Central memory CD4-positive, alpha-beta T cell (primary cell): ENCODE data around the gene MYO1B.

Source experiments
- DNase-seq: peaks from one replicate; pipeline ENCODE4 v3.0.0; 2022
- total RNA-seq, 3 experiments: gene quantifications; one replicate each; lab custom pipeline; 2026; lab: John Stamatoyannopoulos, UW

Gene MYO1B
- total RNA-seq = 0.71 to 29.5 (median 0.77) reads per million in 3 experiments

DNA sequence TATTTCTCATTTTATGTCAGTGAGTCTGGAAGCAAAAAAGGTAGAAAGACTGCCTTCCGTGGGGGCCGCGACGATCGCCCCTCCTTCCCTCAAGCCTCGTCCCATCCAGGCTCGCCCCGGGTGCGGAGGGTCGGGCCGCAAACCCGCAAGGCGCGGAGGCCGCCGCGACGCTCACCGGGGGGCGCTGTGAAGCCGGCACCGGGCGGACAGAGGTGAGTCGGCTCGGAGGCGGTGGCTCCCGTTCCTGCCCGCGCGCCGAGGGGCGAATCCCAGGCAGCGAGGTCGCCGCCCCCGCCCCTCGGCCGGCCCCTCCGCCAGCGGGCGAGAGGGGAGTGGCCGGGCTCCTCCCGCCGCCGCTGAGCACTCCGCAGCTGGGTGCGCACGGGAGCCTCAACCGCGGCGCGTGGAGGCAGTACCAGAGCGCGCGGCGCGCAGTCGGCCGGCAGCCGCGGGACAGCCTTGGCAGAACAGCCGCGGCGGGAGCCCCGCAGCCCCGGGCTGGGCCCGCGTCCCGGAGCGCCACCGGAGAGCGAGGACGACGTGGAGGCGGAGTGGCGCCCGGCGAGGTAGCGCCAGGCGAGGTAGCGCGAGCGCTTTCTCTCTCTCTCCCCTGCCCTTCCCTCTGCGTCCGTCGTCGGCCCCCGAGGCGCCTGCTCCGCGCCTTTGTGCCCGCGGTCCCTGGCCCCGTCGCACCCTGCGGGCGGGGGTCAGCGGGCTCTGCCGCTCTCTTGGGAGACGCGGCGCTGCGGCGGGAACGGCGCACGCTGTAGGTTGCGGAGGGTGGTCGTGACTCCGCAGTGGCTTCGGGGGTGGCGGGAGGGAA, at the start of gene MYO1B:
TSS of gene MYO1B (plus strand) at position 359 of the 823 bp plus-strand sequence. CDS start 31,492 bp downstream, outside the sequence.
- peak; percentile 17 for DNase-seq

GRCh38 chr2:191197096-191197495, 48.1 kb upstream of the MYO1B start:
- DNase-seq = no peak

- DNase-seq = no peak
Measured at GRCh38 chr2:191198271-191198670, 46.9 kb upstream of the MYO1B start.

DNA sequence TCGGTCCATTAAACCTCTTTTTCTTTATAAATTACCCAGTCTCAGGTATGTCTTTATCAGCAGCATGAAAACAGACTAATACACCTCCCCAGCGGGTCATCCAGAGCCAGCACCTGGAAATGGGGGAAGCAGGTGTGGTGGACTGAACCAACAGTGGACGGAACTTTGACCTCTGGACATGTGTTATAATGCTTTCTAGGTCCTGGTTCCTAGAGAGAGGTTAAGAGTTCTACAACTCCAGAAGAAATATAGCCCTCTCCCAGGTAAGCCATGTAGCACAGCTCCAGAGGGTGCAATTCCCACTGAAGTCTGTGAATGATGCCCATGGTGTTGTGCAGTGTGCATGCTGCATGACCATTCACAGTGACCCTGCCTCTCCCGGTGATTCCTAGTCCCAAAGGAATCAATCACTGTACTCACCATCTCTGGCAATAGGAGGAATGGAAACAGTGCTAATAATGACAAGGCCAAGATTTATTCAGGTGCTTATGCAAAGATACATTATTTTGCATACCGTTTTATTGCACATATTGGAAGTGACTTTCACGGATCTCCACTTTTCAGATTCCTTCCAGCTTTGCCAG, 45.2 kb upstream of the MYO1B start:
- DNase-seq = no peak

- DNase-seq = no peak
Measured at GRCh38 chr2:191200910-191201309, 44.3 kb upstream of the MYO1B start.

- DNase-seq = no peak
Measured at GRCh38 chr2:191202209-191202721, 42.9 kb upstream of the MYO1B start.

DNA sequence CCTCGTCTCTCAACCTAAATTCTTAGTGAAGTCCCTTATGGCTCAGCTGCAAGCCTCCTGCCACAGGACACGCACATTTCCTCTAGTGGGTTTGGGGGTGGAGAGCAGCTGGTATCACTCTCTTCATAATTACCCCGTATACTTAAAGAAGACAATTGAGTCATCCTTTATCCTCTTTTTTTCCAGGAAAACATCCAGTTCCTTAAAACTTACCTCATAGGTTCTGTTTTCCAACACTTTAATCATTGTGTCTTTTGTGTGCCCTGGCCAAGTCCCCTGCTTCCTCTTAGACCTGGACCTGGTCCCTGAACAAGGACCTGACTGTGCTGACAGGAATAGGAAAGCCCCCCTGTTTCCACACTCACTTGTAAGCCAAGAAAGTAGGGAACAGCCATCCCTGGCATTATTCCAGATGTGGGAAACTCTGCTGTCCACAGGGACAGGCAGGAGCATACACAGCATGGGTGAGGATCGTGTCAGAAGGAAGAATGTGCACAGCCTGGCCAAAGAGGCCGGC, 42.3 kb upstream of the MYO1B start:
- no peak for DNase-seq

DNA sequence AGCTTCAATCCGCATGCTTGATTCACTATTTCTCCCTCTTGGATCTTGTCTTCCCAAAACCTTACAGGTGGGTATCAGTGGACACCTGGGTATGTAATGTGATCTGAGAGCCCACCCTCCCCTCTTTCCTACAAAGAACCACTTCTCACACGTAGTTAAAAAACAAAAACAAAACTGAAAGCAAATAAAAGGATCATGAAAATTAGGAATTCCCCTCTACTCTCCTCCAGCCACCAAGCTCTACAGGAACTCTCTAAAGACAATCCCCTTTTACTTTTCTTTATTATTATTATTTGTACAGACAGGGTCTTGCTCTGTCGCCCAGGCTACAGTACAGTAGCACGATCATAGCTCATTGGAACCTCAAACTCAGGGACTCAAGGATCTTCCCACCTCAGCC, 40.8 kb upstream of the MYO1B start:
- DNase-seq = peak; percentile 21

GRCh38 chr2:191206613-191207471, 38.4 kb upstream of the MYO1B start:
- DNase-seq = peak; percentile 38

GRCh38 chr2:191209340-191209739, 35.9 kb upstream of the MYO1B start:
- DNase-seq = no peak

- no peak for DNase-seq
Measured at GRCh38 chr2:191212119-191212518, 33.1 kb upstream of the MYO1B start.

GRCh38 chr2:191213333-191213732, 31.9 kb upstream of the MYO1B start:
- no peak for DNase-seq

- no peak for DNase-seq
Measured at GRCh38 chr2:191215230-191215629, 30.0 kb upstream of the MYO1B start.

GRCh38 chr2:191215666-191216065, 29.5 kb upstream of the MYO1B start:
- no peak for DNase-seq

GRCh38 chr2:191217580-191217979, 27.6 kb upstream of the MYO1B start:
- no peak for DNase-seq

- no peak for DNase-seq
Measured at GRCh38 chr2:191218292-191218898, 26.8 kb upstream of the MYO1B start.

- no peak for DNase-seq
Measured at GRCh38 chr2:191220671-191221070, 24.5 kb upstream of the MYO1B start.

DNA sequence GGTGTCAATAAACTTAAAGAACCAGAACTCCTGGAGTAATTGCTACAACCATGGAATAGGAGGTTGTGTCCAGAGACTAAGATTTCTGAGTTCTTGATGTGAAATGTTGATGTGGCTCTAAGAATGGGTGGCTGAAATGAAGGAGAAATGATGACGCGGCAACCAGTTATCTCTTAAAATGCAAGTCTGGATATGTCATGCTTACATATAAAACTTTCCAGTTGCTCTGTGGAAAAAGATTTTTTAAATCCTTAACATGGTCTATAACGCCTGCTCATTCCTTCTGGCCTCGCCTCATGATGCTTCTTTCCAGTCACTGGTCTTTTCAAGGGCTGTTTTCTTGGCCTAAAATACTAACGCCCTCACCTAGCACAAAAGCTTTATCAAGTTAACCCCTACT, 23.5 kb upstream of the MYO1B start:
- no peak for DNase-seq

GRCh38 chr2:191222507-191222906, 22.7 kb upstream of the MYO1B start:
- DNase-seq = no peak

DNA sequence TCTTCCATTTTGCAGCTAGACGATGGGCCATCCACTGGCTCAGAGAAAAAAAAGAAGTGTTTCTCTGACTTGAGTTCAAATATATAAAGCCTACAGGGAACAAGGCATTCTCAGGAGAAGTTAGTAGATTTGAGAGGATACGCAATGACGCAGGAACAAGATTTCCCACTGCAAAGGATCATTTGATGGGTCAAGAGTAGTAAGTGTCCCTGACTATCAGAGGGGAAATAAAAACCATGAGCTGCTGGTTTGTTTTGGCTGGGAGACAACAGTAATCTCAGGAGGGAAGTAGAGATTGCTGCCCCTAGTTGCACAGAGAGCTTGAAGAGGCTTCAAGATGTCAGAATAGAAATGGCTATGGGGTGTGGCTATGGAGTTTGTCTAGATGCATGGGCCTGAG, 22.3 kb upstream of the MYO1B start:
- no peak for DNase-seq

GRCh38 chr2:191225126-191225525, 20.1 kb upstream of the MYO1B start:
- no peak for DNase-seq

- no peak for DNase-seq
Measured at GRCh38 chr2:191225690-191226089, 19.5 kb upstream of the MYO1B start.
